Vagina (tissue), 2 donors: ENCODE measurements around the gene TNPO3.

Source experiments
- CTCF ChIP-seq, 3 experiments: fragments of 450-650 bp in 2 of 3; fragments of 200-600 bp in 1 of 3; sonication (generic) in 1 of 3; IDR thresholded peaks; one replicate each; pipeline ENCODE4 v1.5.1; 2017 to 2019; ENCODE audit warnings: antibody characterized with exemption in 3 of 3, mild to moderate bottlenecking in 2 of 3, moderate library complexity in 2 of 3
- POLR2A ChIP-seq, 2 donors: fragments of 450-650 bp; IDR thresholded peaks; one replicate each; pipeline ENCODE4 v1.6.1; 2017; ENCODE audit warnings: antibody characterized with exemption in 2 of 2, mild to moderate bottlenecking in 2 of 2, moderate library complexity in 2 of 2
- POLR2AphosphoS5 ChIP-seq, 2 donors: sonication (generic); formaldehyde crosslinking; IDR thresholded peaks; one replicate each; pipeline ENCODE4 v1.9.0; 2017; ENCODE audit warnings: antibody characterized with exemption in 2 of 2, mild to moderate bottlenecking in 2 of 2, low read depth in 1 of 2; ENCODE audit not compliant: insufficient read depth in 1 of 2

GRCh38 chr7:128939075-128939860 lies 115.6 kb downstream of the TNPO3 start:
- TF ChIP-seq CTCF (IDR thresholded peaks at IDR 0.05) (no peak), POLR2AphosphoS5 (IDR thresholded peaks at IDR 0.05; ENCODE audit: insufficient read depth in 1 of 2, low read depth in 1 of 2) (no peak), POLR2A (IDR thresholded peaks at IDR 0.05) (no peak)
